Measurements from ENCODE around the gene COX15.

- TF ChIP-seq EP300 (IDR thresholded peaks at IDR 0.05) = no peak
- TF ChIP-seq CTCF (IDR thresholded peaks at IDR 0.05) = peak in 1 of 2 donors; percentile 8
- no peak for TF ChIP-seq POLR2A (IDR thresholded peaks at IDR 0.05)
These were observed 22.3 kb downstream of the COX15 start for GRCh38 chr10:99709480-99710229.

Data from suprapubic skin (tissue), 3 donors.